ENCODE data around the gene PAM.
A peak's percentile ranks its signal among the peaks of the same experiment; 100 is the strongest.
"Not testable (repeated sequence)": the region's sequence is repeated elsewhere in the genome, so short reads cannot be mapped to it uniquely, and the experiment has no call there.

The PAM gene

DNA sequence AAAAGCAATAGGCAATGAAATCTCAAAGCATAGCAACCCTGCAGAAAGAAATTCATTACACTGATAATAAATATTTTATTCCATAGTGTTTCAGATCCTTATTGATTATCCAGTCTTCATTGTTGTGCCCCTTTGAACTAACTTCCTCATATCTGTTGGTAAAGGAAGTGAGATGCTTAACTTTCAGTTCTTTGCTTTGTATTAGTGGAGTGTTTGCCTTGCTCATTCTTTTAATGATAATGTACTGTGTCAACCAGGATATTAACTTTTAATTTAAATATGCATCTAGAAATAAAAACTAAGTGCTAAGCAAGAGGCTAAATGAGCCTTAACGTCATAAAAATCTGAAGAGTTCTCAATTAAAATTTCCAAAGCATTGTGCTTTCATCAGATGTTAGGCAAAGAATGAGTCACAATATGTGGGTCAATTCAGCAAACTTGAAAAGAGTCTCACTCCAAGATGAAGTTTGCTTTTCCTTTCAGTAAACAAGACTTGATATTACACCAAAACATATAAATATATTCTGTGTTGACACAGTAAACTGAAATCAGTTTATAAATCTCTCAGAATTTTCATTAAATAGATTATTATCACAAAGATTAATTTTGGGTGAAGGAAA is 258.9 kb downstream of the PAM start:
- no peak for DNase-seq

DNA sequence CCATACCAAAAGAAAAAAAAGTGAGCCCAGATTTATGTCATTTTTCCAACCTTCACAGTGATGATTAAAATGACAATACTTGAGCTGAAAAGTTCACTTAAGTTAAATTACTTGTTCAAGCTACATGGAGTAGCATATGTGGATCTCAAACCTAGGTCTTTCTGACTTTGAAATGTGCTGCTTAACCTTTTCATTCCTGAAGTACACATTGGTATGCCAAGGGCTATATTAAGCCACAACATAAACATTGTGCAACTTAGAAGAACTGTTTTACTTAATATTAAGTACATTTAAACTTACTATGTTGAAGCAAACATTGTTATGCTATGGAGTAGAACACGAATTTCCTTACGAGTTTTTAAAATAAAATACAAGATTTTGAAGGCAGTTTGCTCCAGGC is 259.9 kb downstream of the PAM start:
- no peak for DNase-seq

DNA sequence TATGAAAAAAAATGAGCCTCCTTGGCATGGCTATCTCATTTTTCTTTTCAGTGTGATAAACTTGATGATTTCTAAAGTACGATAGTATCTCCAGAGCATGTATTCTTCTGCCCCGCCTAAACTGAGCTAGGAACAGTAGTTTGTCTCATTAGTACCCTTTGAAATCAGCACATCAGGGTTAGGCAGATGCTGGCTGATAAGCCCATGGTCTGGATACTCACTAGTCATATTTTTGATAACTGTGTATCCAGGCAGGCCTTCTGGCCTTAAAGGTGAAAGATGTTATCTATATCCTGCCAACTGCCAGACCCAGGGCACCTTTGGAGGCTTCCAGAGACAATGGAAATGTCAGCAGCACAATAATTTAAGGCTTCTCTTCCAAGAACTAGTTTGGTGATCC is 261.1 kb downstream of the PAM start:
- no peak for DNase-seq

GRCh38 chr5:103019804-103020203 is 264.7 kb downstream of the PAM start:
- no peak for DNase-seq

DNA sequence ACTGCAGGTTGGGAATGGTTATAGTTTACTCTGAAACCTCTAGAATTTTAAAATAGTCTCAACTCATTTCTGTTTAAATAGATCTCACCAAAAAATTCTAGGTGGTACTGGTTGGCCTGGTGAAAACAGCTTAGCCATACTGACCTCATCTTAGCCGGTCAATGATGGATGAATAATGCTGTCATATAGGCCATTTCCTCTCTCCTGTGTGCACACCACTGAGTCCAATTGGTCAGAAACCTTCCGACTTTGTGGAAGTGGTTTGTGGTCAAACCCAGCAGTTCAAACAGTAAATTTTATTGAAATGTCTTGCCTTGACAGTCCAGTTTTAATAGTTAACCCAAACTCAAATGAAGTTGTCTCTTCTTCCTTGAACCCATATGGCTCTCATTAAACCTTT is 266.2 kb downstream of the PAM start:
- no peak for DNase-seq

- no peak for DNase-seq
Measured at GRCh38 chr5:103027267-103027666, 272.2 kb downstream of the PAM start.

GRCh38 chr5:103031607-103032006 is 276.5 kb downstream of the PAM start:
- DNase-seq: no peak

DNA sequence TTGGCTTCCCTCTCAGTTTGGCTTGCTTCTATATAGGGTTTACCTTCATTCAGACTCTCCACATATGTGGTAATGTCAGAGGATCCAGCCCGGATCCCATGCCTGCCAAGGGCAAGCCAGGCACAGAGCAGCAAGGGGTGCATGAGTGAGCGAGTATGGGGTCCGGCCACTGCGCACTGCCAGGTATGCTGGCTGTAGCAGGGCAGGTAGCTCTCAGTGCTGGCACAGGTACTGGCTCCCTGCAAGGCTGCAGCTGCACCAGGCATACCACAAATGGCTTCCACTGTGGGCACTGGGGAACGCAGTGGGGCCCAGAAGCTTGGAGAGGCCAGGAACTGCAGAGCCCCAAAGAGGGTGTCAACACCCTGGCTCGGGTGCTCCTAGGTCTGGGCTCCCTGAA is 278.6 kb downstream of the PAM start:
- no peak for DNase-seq

DNA sequence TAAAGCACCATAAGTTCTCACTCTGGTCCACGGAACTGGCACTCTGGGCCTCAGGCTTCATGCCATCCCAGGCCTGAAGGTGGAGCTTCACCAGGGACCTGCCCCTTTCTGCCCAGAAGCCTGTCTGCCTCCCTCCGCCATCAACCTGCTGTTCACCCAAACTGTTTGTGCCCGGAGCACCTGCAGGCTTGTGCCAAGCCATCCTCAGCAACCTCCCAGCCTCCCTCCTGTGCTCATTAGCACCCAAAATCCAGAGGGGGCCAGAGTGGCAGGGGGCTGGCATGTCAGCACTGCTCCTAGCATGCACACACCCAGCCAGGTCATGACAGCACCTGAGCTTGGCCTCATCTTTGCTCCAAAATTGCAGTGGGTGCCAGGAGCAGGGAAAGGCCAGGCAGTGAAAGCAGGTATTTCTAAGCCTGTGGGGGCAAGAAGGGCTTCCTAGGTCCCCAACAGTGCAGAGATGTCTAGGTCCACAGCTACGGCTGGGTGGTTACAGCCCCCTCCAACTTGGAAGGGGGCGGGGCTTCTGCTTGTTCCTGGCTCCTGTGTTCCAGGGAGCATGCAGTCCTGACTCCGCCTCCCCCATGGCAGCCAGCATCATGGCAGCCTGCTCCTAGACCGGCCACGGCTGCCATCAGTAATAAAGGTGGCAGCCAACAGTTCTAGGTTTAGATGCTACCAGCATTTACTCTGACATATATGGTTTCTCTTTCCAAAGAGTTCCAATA is 279.7 kb downstream of the PAM start:
- no peak for DNase-seq

DNA sequence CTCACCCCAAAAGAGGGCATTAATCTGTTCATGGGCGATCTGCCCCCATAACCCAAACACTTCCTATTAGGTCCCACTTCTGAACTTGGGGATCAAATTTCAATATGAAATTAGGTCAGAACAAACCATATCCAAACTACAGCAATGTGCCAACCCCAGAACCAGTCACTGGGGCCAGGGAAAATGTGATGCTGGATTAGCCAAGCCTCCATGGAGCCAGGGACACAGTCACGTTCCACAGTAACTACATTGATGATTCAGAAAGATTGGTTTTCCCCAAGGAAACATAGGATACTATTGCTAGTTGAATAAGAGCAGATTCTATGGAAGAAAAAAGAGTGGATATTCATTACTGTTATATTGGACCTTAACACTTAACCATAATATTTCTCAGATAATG is 280.6 kb downstream of the PAM start:
- DNase-seq: no peak

DNA sequence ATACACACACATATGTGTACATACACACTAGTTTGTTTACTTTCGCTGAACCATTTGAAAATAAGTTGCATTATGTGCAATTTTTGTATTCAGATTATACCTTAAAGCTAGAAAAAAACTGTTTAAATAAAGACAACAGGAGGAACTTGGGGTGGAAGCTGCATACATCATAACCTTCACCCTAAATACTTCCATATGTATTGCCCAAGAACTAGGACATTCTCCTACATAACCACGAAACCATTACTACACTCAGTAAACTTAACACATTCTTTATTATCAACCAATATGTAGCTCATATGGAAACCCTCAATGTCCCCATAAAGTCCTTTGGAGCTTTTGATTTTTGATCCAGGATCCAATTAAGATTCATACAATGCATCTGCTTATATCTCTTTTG is 281.5 kb downstream of the PAM start:
- DNase-seq: no peak

GRCh38 chr5:103037673-103038455 is 282.8 kb downstream of the PAM start:
- DNase-seq: no peak

DNA sequence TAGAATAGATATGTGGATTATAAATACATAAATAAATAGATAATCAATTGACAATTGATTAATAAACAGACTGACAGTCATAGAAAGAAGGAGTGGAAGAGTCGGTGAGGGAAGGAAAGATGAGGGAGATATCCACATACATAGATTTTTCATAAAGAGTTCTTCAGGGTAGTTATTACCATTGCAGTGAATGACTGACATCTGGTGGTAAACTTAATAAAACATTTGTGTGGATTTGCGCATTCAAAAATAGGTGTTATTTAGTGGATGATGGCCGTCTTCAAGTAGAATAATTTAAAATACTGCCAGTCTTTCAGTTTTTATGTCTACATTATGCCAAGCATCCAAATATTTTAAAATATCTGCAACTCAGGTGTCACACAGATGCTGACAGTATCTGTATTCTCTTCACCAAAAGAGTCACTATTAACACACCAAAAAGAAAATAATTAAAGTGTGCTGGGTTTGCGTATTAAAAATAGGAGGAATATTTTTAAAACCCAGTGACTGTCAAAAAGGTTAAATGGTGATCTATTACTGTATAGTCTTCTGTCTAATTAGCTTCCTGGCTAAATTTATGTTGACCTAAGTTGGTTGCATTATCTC is 286.1 kb downstream of the PAM start:
- peak; percentile 39 for DNase-seq

DNA sequence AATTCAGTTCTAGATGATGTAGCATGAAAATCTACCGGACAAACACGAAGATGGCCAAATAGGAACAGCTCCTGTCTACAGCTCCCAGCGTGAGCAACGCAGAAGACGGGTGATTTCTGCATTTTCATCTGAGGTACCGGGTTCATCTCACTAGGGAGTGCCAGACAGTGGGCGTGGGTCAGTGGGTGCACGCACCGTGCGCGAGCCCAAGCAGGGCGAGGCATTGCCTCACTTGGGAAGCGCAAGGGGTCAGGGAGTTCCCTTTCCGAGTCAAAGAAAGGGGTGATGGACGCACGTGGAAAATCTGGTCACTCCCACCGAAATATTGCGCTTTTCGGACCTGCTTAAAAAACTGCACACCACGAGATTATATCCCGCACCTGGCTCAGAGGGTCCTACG is 291.6 kb downstream of the PAM start:
- DNase-seq: not testable (repeated sequence)

GRCh38 chr5:103057208-103058130 is 302.4 kb downstream of the PAM start:
- no peak for DNase-seq

DNA sequence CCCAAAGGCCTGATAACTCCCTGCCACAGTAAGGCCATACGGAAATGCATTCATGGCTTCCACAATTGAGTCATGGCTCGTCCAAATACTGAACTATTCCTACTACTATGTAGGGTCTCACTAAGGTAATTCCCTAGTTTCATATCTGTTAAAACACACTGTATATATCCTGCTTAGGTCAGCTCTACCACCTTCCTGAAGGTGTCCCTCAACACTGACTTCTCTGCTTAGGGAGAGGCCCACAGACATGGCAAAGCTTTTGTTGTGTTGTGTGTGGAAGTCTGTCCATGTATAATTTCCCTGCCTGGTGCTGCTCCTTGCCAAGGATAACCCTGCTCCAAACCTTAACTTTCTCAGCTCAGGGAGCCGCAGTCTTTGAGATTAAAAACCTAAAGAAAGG is 304.4 kb downstream of the PAM start:
- no peak for DNase-seq

DNA sequence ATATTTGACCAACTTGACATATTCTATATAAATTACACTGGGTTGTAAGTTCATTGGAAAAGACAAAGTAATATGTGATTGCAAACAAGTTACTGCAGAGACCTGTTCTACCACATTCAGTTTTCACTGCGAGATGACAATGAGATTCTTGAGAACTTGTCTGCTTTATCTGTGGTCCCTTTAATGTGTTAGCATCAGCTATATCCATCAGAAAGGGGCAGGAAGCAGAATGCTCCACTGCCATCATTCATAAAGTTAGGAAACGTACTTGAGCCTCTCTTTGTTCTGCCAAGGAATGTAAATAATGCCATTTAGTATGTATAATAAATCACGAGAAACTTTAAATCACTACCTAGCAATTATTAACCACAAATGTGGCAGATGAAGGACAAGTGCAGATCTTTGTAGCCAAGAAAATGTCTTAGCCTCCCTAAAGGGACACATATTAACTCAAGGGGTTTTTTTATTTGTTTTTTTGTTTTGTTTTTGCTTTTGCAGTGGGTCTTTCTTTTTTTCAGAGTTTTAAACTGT is 305.4 kb downstream of the PAM start:
- DNase-seq: no peak

- no peak for DNase-seq
Measured at GRCh38 chr5:103066326-103066725, 311.2 kb downstream of the PAM start.

- not testable (repeated sequence) for DNase-seq
Measured at GRCh38 chr5:103073500-103073899, 318.4 kb downstream of the PAM start.

- DNase-seq: no peak
Measured at GRCh38 chr5:103075442-103075841, 320.3 kb downstream of the PAM start.
